HL-60 (cell line): ENCODE measurements around the gene SCYGR3.

Experiments
- POLR2AphosphoS5 ChIP-seq: IDR thresholded peaks from 2 replicates; pipeline ENCODE4 v1.6.1; 2012; ENCODE audit warnings: low read depth
- REST ChIP-seq: IDR thresholded peaks from 2 replicates; pipeline ENCODE4 v1.6.1; 2012; ENCODE audit warnings: low read depth; ENCODE audit not compliant: insufficient replicate concordance
- TF ChIP-seq, protein P1 (sequence below): IDR thresholded peaks from one replicate; pipeline ENCODE4 v1.5.1; 2011; ENCODE audit warnings: low read length, control low read depth, inconsistent platforms; ENCODE audit not compliant: insufficient read depth

DNA sequence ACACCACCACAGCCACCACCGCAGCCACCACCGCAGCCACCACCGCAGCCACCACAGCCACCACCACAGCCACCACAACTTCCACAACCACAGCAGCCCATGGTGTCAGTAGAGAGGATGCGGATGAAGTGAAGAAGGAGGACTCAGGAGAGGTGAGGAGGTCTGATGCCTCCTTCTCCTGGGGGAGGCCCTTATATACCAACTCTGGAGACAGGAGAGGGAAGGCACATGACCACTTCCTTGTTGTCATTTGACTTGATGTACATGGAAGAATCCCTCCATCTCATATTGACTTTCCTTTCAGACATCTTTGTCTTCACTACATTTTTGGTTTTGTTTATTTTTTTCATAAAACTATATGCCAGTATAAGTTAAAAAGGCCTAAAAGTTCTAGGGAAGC is at the start of gene SCYGR3:
- TF ChIP-seq, protein P1, sequence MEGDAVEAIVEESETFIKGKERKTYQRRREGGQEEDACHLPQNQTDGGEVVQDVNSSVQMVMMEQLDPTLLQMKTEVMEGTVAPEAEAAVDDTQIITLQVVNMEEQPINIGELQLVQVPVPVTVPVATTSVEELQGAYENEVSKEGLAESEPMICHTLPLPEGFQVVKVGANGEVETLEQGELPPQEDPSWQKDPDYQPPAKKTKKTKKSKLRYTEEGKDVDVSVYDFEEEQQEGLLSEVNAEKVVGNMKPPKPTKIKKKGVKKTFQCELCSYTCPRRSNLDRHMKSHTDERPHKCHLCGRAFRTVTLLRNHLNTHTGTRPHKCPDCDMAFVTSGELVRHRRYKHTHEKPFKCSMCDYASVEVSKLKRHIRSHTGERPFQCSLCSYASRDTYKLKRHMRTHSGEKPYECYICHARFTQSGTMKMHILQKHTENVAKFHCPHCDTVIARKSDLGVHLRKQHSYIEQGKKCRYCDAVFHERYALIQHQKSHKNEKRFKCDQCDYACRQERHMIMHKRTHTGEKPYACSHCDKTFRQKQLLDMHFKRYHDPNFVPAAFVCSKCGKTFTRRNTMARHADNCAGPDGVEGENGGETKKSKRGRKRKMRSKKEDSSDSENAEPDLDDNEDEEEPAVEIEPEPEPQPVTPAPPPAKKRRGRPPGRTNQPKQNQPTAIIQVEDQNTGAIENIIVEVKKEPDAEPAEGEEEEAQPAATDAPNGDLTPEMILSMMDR = no peak
- TF ChIP-seq POLR2AphosphoS5 (no peak), REST (no peak)
